ENCODE data around the gene CA5A.
"Not testable (repeated sequence)": the region's sequence is repeated elsewhere in the genome, so short reads cannot be mapped to it uniquely, and the experiment has no call there.

The CA5A gene

DNA sequence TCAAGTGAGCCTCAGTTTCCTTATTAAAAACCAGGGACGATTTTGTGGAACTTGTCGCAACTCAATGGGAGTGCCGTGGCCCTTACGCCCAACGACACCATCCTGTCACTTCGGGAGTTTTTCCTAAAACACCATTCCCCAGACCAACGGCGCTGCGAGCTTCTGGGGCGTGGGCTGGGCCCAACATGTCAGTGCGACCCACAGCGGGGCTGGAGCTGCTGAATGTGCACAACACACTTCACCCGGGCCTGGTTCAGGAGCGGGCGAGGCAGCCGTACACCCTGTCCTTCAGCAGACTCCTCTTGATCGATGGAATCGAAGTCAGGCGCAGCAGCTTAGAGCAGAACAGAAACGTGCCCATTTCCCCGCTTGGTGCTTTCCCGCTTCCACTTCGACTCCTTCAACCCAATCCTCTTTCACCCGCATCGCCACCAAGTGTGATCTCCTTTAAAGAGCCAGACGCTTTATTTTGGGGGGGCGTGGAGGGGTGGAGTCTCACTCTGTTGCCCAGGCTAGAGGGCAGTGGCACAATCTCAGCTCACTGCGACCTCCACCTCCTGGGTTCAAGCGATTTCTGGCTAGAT, 53.8 kb downstream of the CA5A start:
- no peak for DNase-seq
- in situ Hi-C loops (cut with HindIII; ENCODE audit: low pct_ligation_motif_present, low pct_unique_long_range_greater_than_20kb, low sequenced_read_pairs) = no loop called here

DNA sequence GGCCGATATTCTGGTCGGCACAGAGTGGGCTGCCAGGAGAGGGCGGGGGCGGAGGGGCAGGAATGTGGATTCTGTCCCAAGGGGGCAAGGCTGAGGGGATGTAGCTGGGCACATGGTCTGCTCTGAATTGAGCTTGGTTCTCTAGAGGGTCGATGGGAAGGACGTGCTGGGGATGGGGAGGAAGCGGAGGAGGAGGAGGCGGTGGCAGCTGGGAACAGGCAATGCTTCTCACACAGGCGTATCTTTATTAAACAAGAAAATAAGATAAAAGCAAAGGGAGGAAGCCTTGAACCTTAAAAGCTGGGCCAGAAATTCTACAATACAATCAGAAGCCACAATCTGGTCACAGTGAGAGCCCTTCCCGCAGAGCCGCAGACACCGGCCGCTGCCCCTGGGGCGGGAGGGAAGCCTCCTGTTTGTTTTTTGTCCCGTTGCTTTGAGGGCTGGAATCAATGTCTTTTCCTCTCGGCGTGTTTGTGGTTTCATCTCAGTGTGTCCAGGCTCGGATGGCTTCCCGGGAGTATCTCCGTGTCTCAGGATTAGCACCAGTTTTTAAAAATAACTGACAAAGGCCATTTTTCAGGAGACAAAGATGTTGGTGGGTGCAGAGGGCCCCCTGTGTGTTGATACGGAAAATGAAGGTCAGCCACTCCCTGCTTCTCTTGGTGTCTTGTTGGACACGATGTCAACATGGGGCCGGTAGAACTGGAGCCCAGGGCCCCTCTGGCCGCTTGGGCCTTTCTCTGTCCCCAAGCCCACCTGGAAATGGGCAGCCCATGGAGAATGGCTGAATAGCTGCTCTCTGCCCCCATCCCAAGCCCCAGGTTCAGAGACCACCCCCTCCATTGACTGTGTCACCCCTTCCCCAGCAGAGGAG, 54.8 kb downstream of the CA5A start:
- in situ Hi-C loops (cut with HindIII; ENCODE audit: low pct_ligation_motif_present, low pct_unique_long_range_greater_than_20kb, low sequenced_read_pairs) = no loop called here
- no peak for DNase-seq

- no peak for DNase-seq
- in situ Hi-C loops (cut with HindIII; ENCODE audit: low pct_ligation_motif_present, low pct_unique_long_range_greater_than_20kb, low sequenced_read_pairs) = no loop called here
Observed at GRCh38 chr16:87880117-87880696, 56.1 kb downstream of the CA5A start.

GRCh38 chr16:87879411-87880013, 56.8 kb downstream of the CA5A start:
- DNase-seq; in situ Hi-C loops (cut with HindIII; ENCODE audit: low pct_ligation_motif_present, low pct_unique_long_range_greater_than_20kb, low sequenced_read_pairs): not testable (repeated sequence)

DNA sequence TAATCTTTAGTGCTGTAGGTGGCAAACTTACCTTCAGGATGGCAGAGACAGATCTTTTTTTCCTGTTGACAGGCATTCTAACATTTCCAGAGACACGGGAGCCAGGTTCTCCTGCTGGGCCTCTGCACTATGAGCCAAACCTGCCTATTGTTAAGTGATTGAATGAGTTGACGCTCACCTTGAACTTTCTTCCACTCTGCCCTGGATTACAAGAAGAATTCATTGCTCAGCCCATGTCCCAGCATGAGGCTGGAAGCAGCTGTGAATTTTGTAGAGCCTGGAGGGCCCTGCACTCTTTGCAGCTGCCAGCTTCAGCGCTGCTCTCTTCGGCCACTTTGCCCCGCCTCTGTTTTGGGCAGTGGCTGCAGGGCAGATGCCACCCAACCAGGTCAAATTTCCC, 57.6 kb downstream of the CA5A start:
- in situ Hi-C loops (cut with HindIII; ENCODE audit: low pct_ligation_motif_present, low pct_unique_long_range_greater_than_20kb, low sequenced_read_pairs) = no loop called here
- no peak for DNase-seq

DNA sequence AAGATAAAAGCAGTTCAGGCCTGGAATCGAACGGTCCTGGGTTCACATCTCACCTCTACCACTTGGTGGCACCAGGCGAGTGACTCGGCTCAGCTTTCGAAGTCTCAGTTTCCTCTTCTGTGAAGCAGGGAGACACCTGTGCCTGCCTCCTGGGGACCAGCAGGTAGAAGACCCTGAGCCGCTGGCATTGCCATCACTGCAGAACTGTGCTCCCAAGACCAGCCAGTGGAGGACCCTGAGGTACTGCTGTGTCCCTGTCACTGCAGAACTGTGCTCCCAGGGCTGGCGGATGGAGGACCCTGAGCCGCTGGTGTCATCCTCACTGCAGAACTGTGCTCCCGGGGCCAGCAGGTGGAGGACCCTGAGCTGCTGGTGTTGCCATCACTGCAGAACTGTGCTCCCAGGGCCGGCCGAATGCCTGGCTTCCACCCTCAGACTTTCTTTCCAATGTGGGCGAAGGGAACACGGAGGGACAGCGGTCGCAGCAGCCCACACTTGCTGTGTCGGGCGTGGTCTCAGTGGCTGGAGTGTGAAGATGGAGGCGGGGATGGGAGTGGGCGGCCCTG, 58.3 kb downstream of the CA5A start:
- in situ Hi-C loops (cut with HindIII; ENCODE audit: low pct_ligation_motif_present, low pct_unique_long_range_greater_than_20kb, low sequenced_read_pairs) = no loop called here
- DNase-seq = no peak

- in situ Hi-C loops (cut with HindIII; ENCODE audit: low pct_ligation_motif_present, low pct_unique_long_range_greater_than_20kb, low sequenced_read_pairs) = no loop called here
Observed at GRCh38 chr16:87874639-87875427, 61.5 kb downstream of the CA5A start.

GRCh38 chr16:87870418-87871291, 65.7 kb downstream of the CA5A start:
- in situ Hi-C loops (cut with HindIII; ENCODE audit: low pct_ligation_motif_present, low pct_unique_long_range_greater_than_20kb, low sequenced_read_pairs) = not testable (repeated sequence)
- DNase-seq = peak; percentile 52

More at GRCh38 chr16:87874639-87875427, 61.5 kb downstream of the CA5A start:
- DNase-seq = no peak

- in situ Hi-C loops (cut with HindIII; ENCODE audit: low pct_ligation_motif_present, low pct_unique_long_range_greater_than_20kb, low sequenced_read_pairs); DNase-seq: not testable (repeated sequence)
Observed at GRCh38 chr16:87869879-87870417, 66.4 kb downstream of the CA5A start.

DNA sequence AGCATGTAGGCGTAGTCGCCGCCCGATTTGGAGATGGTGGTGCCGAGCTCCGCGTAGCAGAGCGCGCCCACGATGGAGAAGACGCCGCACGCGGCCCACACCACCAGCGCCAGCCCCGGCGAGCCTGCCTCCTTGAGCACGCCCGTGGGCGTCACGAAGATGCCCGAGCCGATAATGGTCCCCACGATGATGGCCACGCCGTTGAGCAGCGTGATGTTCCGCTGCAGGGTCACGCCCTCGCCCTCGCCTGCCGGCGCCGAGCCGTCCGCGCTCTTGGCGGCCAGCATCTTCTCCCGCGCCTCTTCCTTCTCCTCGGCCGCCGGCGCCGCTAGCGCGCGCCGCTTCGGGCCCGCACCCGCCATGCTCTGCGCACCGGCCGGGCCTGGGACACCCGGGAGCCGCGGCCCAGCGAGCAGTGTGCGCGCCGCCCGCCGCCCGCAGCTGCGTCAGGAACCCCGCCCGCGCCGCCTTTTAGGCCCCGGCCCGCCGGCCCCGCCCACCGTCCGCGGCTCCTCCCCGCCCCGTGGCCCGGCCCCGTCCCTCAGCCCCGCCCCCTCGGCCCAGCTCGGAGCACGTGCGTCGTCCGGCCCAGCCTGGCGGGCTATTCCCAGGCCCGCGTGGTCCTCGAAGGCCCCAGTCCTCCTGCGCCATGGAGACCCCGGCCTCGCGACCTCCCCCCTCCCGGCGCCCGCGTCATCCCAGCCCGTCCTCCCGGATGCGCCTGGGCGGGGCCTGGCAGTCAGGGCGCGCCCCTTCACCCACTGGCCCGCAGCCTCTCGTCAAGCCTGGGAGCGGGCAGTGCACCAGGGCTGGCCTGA, 67.1 kb downstream of the CA5A start, which contains the start of gene SLC7A5:
TSS of gene SLC7A5 (minus strand) at position 447 of the 818 bp plus-strand sequence. CDS start at position 362, 85 bp downstream.
- in situ Hi-C loops (cut with HindIII; ENCODE audit: low pct_ligation_motif_present, low pct_unique_long_range_greater_than_20kb, low sequenced_read_pairs) = not testable (repeated sequence)
- peak; percentile 82 for DNase-seq

- DNase-seq = peak; percentile 91
- in situ Hi-C loops (cut with HindIII; ENCODE audit: low pct_ligation_motif_present, low pct_unique_long_range_greater_than_20kb, low sequenced_read_pairs) = not testable (repeated sequence)
Observed at GRCh38 chr16:87868254-87869029, 67.9 kb downstream of the CA5A start.

DNA sequence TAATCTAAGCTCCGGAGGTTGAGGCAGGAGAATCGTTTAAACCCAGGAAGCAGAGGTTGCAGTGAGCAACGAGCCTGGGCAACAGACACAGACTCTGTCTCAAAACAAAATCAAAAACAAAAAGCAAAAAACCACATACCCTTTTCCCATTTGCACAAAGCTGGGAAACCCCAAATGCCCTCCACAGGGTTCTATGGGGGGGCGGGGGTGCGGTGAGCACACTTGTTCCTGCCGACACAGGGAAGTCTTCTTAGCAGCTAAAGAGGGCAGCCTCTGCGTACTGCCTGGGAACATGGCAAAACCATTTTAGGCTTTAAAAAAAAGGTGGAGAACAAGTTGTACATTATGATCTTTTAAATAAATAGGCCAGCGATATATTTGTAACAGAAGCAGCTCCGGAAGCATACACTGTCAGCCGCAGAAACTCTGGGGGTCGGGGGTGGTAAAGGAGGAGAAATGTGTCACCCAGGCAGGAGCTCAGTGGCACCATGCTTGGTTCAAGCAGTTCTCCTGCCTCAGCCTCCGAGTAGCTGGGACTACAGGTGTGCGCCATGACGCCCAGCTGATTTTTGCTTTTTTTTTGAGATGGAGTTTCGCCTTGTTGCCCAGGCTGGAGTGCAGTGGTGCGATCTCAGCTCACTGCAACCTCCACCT, 70.3 kb downstream of the CA5A start:
- in situ Hi-C loops (cut with HindIII; ENCODE audit: low pct_ligation_motif_present, low pct_unique_long_range_greater_than_20kb, low sequenced_read_pairs); DNase-seq: not testable (repeated sequence)

GRCh38 chr16:87864331-87864989, 71.9 kb downstream of the CA5A start:
- no peak for DNase-seq
- in situ Hi-C loops (cut with HindIII; ENCODE audit: low pct_ligation_motif_present, low pct_unique_long_range_greater_than_20kb, low sequenced_read_pairs) = no loop called here

- in situ Hi-C loops (cut with HindIII; ENCODE audit: low pct_ligation_motif_present, low pct_unique_long_range_greater_than_20kb, low sequenced_read_pairs); DNase-seq: not testable (repeated sequence)
Observed at GRCh38 chr16:87863327-87863635, 73.0 kb downstream of the CA5A start.

All from ACHN (cell line).